ENCODE data around the gene TXNDC17. TPM values are rescaled to one million over a fixed set of nuclear protein-coding genes. Genes with fewer than 3 reads are reported as not detected.

TXNDC17 gene
- total RNA-seq, 2 donors from 2014 or later: 17.1 to 37.6 TPM

GRCh38 chr17:6677946-6678345, 37.1 kb downstream of the TXNDC17 start:
- TF ChIP-seq, protein P1, sequence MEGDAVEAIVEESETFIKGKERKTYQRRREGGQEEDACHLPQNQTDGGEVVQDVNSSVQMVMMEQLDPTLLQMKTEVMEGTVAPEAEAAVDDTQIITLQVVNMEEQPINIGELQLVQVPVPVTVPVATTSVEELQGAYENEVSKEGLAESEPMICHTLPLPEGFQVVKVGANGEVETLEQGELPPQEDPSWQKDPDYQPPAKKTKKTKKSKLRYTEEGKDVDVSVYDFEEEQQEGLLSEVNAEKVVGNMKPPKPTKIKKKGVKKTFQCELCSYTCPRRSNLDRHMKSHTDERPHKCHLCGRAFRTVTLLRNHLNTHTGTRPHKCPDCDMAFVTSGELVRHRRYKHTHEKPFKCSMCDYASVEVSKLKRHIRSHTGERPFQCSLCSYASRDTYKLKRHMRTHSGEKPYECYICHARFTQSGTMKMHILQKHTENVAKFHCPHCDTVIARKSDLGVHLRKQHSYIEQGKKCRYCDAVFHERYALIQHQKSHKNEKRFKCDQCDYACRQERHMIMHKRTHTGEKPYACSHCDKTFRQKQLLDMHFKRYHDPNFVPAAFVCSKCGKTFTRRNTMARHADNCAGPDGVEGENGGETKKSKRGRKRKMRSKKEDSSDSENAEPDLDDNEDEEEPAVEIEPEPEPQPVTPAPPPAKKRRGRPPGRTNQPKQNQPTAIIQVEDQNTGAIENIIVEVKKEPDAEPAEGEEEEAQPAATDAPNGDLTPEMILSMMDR (IDR thresholded peaks at IDR 0.05): no peak
- no peak for ATAC-seq
- WGBS, 2 donors: 76 to 92% methylated on average over 6 to 7 of the region's 7 CpGs

GRCh38 chr17:6679241-6679640, 38.4 kb downstream of the TXNDC17 start:
- DNase-seq (no peak), ATAC-seq (no peak)
- WGBS, 2 donors: 70 to 74% methylated on average over 6 of the region's 6 CpGs
- intact Hi-C loops (cut with DNase I): loop anchor here (10.0 kb wide), 1 partner anchor 316 kb away; the partner anchor contains the start of gene ALOX12
- Histone ChIP-seq H3K4me1 (peaks cover 8% of the 10 kb centered on the region), H3K27ac (no peak overlapping the region), H3K4me3 (no peak overlapping the region), H3K27me3 (no peaks in the 10 kb centered on the region), H3K36me3 (replicated peaks in 1 of 2; ENCODE audit: insufficient read depth in 1 of 2, low read depth in 2 of 2) (no peaks in the 10 kb centered on the region), H3K9me3 (no peaks in the 10 kb centered on the region)
- TF ChIP-seq, protein P1 (IDR thresholded peaks at IDR 0.05): no peak
- TF ChIP-seq POLR2A (IDR thresholded peaks at IDR 0.05): no peak

More at GRCh38 chr17:6677946-6678345, 37.1 kb downstream of the TXNDC17 start:
- Histone ChIP-seq H3K4me3 (no peak overlapping the region), H3K9me3 (no peaks in the 10 kb centered on the region), H3K4me1 (peaks cover 1% of the 10 kb centered on the region), H3K36me3 (replicated peaks in 1 of 2; ENCODE audit: insufficient read depth in 1 of 2, low read depth in 2 of 2) (no peaks in the 10 kb centered on the region), H3K27ac (no peak overlapping the region), H3K27me3 (no peaks in the 10 kb centered on the region)
- intact Hi-C loops (cut with DNase I): loop anchor here (10.0 kb wide), 1 partner anchor 317 kb away; the partner anchor contains the start of gene ALOX12
- DNase-seq: no peak

GRCh38 chr17:6681176-6681575, 40.3 kb downstream of the TXNDC17 start:
- Histone ChIP-seq H3K9me3 (no peaks in the 10 kb centered on the region), H3K27me3 (no peaks in the 10 kb centered on the region), H3K4me1 (peaks cover 8% of the 10 kb centered on the region), H3K36me3 (replicated peaks in 1 of 2; ENCODE audit: insufficient read depth in 1 of 2, low read depth in 2 of 2) (no peaks in the 10 kb centered on the region), H3K27ac (no peak overlapping the region), H3K4me3 (no peak overlapping the region)
- WGBS, 2 donors: 54 to 57% methylated on average over 4 of the region's 4 CpGs
- DNase-seq: no peak
- ATAC-seq: no peak
- TF ChIP-seq, protein P1 (IDR thresholded peaks at IDR 0.05): no peak
- TF ChIP-seq POLR2A (IDR thresholded peaks at IDR 0.05): no peak
- intact Hi-C loops (cut with DNase I): no loop called here

- no peak for ATAC-seq
- Histone ChIP-seq H3K36me3 (replicated peaks in 1 of 2; ENCODE audit: insufficient read depth in 1 of 2, low read depth in 2 of 2) (no peaks in the 10 kb centered on the region), H3K9me3 (no peaks in the 10 kb centered on the region), H3K4me3 (no peak overlapping the region), H3K4me1 (peaks cover 8% of the 10 kb centered on the region), H3K27me3 (no peaks in the 10 kb centered on the region), H3K27ac (no peak overlapping the region)
- 90 to 92% methylated on average over 5 of the region's 5 CpGs for WGBS, 2 donors
- intact Hi-C loops (cut with DNase I): no loop called here
- no peak for DNase-seq
- no peak for TF ChIP-seq POLR2A (IDR thresholded peaks at IDR 0.05)
- TF ChIP-seq, protein P1 (IDR thresholded peaks at IDR 0.05): no peak
Measured at GRCh38 chr17:6681671-6682070, 40.8 kb downstream of the TXNDC17 start.

GRCh38 chr17:6682339-6682738, 41.5 kb downstream of the TXNDC17 start:
- Histone ChIP-seq H3K9me3 (no peaks in the 10 kb centered on the region), H3K4me1 (peaks cover 8% of the 10 kb centered on the region), H3K4me3 (no peak overlapping the region), H3K36me3 (replicated peaks in 1 of 2; ENCODE audit: insufficient read depth in 1 of 2, low read depth in 2 of 2) (no peaks in the 10 kb centered on the region), H3K27me3 (no peaks in the 10 kb centered on the region), H3K27ac (no peak overlapping the region)
- no peak for DNase-seq
- TF ChIP-seq, protein P1 (IDR thresholded peaks at IDR 0.05): no peak
- TF ChIP-seq POLR2A (IDR thresholded peaks at IDR 0.05): no peak
- no peak for ATAC-seq
- intact Hi-C loops (cut with DNase I): no loop called here
- WGBS, 2 donors: 92 to 99% methylated on average over 3 to 4 of the region's 4 CpGs
